ENCODE results near the gene REEP3. TPM values are rescaled to one million over a fixed set of nuclear protein-coding genes. Genes with fewer than 3 reads are reported as not detected.

Gene REEP3, protein sequence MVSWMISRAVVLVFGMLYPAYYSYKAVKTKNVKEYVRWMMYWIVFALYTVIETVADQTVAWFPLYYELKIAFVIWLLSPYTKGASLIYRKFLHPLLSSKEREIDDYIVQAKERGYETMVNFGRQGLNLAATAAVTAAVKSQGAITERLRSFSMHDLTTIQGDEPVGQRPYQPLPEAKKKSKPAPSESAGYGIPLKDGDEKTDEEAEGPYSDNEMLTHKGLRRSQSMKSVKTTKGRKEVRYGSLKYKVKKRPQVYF
- total RNA-seq (2022; extraction: Qiagen RNA extraction; ENCODE audit: low read depth): 16.5 to 21.2 TPM (median 19.6 TPM) in 5 replicates

DNA sequence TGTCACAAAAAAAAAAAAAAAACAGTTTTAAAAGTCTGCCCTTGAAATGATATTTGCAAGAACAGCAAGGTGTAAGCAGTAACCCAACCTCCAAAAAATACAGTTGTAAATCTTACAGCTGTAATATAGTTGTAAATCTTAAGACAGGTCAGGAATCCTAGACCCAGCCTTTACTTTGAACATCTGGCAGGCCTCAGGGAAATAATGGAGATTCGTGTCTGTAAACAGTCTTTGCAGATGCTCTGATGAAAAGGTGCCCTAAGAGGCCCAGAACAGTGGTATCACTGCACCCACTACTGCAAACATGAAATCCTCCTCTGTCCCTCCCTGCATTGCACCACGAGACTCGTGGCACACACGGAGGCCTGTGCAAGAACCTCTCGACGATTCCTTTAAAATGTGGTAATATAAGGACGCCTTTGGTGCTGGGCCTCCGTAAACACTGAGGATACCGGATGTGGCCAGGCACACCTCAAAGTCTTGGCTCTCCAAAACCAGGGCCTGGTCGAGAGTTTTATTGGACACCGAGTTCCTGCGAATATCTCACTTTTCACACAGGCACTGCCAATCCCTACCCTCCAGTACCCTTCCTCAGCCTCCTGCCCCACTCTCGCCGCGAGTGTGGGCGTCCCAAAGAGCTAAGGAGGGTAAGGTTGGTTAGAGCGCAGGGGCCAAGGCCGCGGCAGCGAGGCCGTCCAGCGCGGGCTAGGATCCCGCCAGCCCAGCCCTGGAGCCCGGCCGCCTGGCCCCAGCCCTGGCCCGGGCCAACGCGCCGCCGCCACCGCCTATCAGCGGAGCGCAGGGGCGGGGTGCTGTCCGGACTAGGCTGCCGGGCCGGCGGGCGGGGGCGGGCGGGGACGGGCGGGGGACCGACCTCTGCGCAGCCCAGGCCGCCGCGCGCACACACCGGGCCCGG, at the start of gene REEP3:
REEP3 (plus strand) TSS at position 902 of the 916 bp plus-strand sequence. CDS start 145 bp downstream, outside the sequence.

Other genes with a start within 250 kb of the REEP3 start
- gene JMJD1C, start 55.4 kb upstream of the REEP3 start, total RNA-seq (2022; extraction: Qiagen RNA extraction; ENCODE audit: low read depth): 17.2 to 27.4 TPM (median 22.8 TPM) in 5 replicates